OCI-LY1 (cell line): ENCODE measurements around the gene SLC4A1.

Source experiments
- CTCF ChIP-seq: fragments of 200-600 bp; sonication (generic), shearing (Covaris generic); IDR thresholded peaks from 2 replicates; pipeline ENCODE4 v1.5.1; 2017; ENCODE audit warnings: mild to moderate bottlenecking, antibody characterized with exemption, low read length, moderate library complexity, mixed read lengths
- EZH2 ChIP-seq: fragments of 200-600 bp; sonication (generic), shearing (Covaris generic); IDR thresholded peaks from 2 replicates; pipeline ENCODE4 v1.8.0; 2017; ENCODE audit warnings: borderline replicate concordance, mixed run types, mild to moderate bottlenecking, antibody characterized with exemption, low read length, moderate library complexity, mixed read lengths

GRCh38 chr17:44263345-44263902 is 4.5 kb downstream of the SLC4A1 start:
- TF ChIP-seq CTCF (no peak), EZH2 (no peak)
